CD14-positive monocyte (primary cell): ENCODE measurements around the gene KLHL6. TPM values are rescaled to one million over a fixed set of nuclear protein-coding genes. Genes with fewer than 3 reads are reported as not detected.
A peak's percentile ranks its signal among the peaks of the same experiment; 100 is the strongest.

ENCODE experiments used
- DNase-seq, 3 donors: peaks; one replicate each; pipeline ENCODE4 v3.0.0-alpha.2; 2011 to 2022
- H2AFZ ChIP-seq: 2 replicates; pipeline ENCODE4 v1.6.0; 2012; ENCODE audit warnings: mild to moderate bottlenecking, low read depth, low read length, inconsistent platforms; ENCODE audit not compliant: insufficient read depth, poor library complexity, severe bottlenecking
- H3K27ac ChIP-seq, 2 donors: 1 replicate in 1 of 2; 2 replicates in 1 of 2; pipeline ENCODE4 v1.5.1; 2012 to 2013; ENCODE audit warnings: low read length in 2 of 2, control low read depth in 1 of 2, inconsistent platforms in 1 of 2, low read depth in 1 of 2, mild to moderate bottlenecking in 1 of 2
- H3K27me3 ChIP-seq, 2 donors: one replicate each; pipeline versions ENCODE4 v1.6.0 to v1.6.1; 2011 to 2013; ENCODE audit warnings: low read length in 2 of 2; ENCODE audit not compliant: control insufficient read depth in 2 of 2, insufficient read depth in 2 of 2
- H3K36me3 ChIP-seq, 2 donors: replicated peaks in 1 of 2; 1 replicate in 1 of 2; 2 replicates in 1 of 2; pipeline versions ENCODE4 v1.5.1 to v1.6.1; 2012 to 2013; ENCODE audit warnings: low read length in 2 of 2, control low read depth in 1 of 2, inconsistent platforms in 1 of 2, mild to moderate bottlenecking in 1 of 2; ENCODE audit not compliant: insufficient read depth in 2 of 2, control insufficient read depth in 1 of 2
- H3K4me1 ChIP-seq, 2 donors: 1 replicate in 1 of 2; 2 replicates in 1 of 2; pipeline versions ENCODE4 v1.5.1 to v1.6.1; 2012 to 2013; ENCODE audit warnings: low read length in 2 of 2, control low read depth in 1 of 2, inconsistent platforms in 1 of 2, mild to moderate bottlenecking in 1 of 2, moderate library complexity in 1 of 2; ENCODE audit not compliant: insufficient read depth in 2 of 2, control insufficient read depth in 1 of 2
- H3K4me2 ChIP-seq: replicated peaks from 2 replicates; pipeline ENCODE3; 2012; ENCODE audit warnings: low read length, moderate library complexity, mild to moderate bottlenecking; ENCODE audit not compliant: poor library complexity, severe bottlenecking; ENCODE audit errors: extremely low read depth
- H3K4me3 ChIP-seq, 3 experiments: fragments of 200-600 bp in 1 of 3; sonication (generic) in 1 of 3; replicated peaks in 1 of 3; 1 replicate in 2 of 3; 2 replicates in 1 of 3; pipeline ENCODE4 v1.5.1; 2011 to 2013; ENCODE audit warnings: low read length in 3 of 3, mild to moderate bottlenecking in 3 of 3, control low read depth in 2 of 3, low read depth in 2 of 3, inconsistent platforms in 1 of 3, moderate library complexity in 1 of 3
- H3K79me2 ChIP-seq: 2 replicates; pipeline ENCODE4 v1.6.0; 2012; ENCODE audit warnings: mild to moderate bottlenecking, control low read depth, inconsistent platforms, low read length, moderate library complexity; ENCODE audit not compliant: insufficient read depth
- H3K9ac ChIP-seq: 2 replicates; pipeline ENCODE4 v1.6.0; 2017; ENCODE audit warnings: low read length, mild to moderate bottlenecking; ENCODE audit not compliant: insufficient read depth, poor library complexity, severe bottlenecking
- H3K9me3 ChIP-seq, 2 donors: replicated peaks in 1 of 2; 1 replicate in 1 of 2; 2 replicates in 1 of 2; pipeline versions ENCODE4 v1.5.1 to v1.6.1; 2012 to 2013; ENCODE audit warnings: low read length in 2 of 2, control low read depth in 1 of 2; ENCODE audit not compliant: control insufficient read depth in 1 of 2, insufficient read depth in 1 of 2
- H4K20me1 ChIP-seq: 2 replicates; pipeline ENCODE4 v1.6.0; 2012; ENCODE audit warnings: mild to moderate bottlenecking, low read length, control low read depth, moderate library complexity; ENCODE audit not compliant: insufficient read depth
- H3K27ac Mint-ChIP-seq, 7 donors: one replicate each; pipeline ENCODE4 v1.8.0; 2020; ENCODE audit warnings: mild to moderate bottlenecking in 7 of 7, mixed read lengths in 7 of 7, moderate library complexity in 6 of 7, inconsistent platforms in 2 of 7
- H3K27me3 Mint-ChIP-seq, 3 donors: one replicate each; pipeline ENCODE4 v1.8.0; 2021 to 2022; ENCODE audit warnings: low read depth in 3 of 3, mild to moderate bottlenecking in 3 of 3, mixed read lengths in 3 of 3, moderate library complexity in 3 of 3, inconsistent platforms in 1 of 3
- H3K36me3 Mint-ChIP-seq, 2 donors: one replicate each; pipeline ENCODE4 v1.8.0; 2020; ENCODE audit warnings: mixed read lengths in 2 of 2, inconsistent platforms in 1 of 2, mild to moderate bottlenecking in 1 of 2
- H3K4me1 Mint-ChIP-seq: one replicate; pipeline ENCODE4 v1.8.0; 2020; ENCODE audit warnings: mild to moderate bottlenecking, mixed read lengths
- H3K4me3 Mint-ChIP-seq, 2 donors: one replicate each; pipeline ENCODE4 v1.8.0; 2020; ENCODE audit warnings: mild to moderate bottlenecking in 2 of 2, mixed read lengths in 2 of 2, moderate library complexity in 1 of 2
- H3K9me3 Mint-ChIP-seq, 7 donors: one replicate each; pipeline ENCODE4 v1.8.0; 2020 to 2022; ENCODE audit warnings: mixed read lengths in 7 of 7, mild to moderate bottlenecking in 6 of 7, moderate library complexity in 6 of 7, inconsistent platforms in 2 of 7
- WGBS: methylation state at CpG from one replicate; pipeline ENCODE4 v1.1.5; 2013; ENCODE audit warnings: missing lambda C conversion rate; ENCODE audit not compliant: insufficient coverage; 5-methylcytosine and 5-hydroxymethylcytosine counted together
- intact Hi-C, 2 donors: fragments of 100-400 bp; cut with micrococcal nuclease; formaldehyde crosslinking; loops; one replicate each; pipeline versions ENCODE4 v1.15.0 to v1.15.1; 2023
- polyA plus RNA-seq, 3 donors: library from polyadenylated mRNA; depleted of rRNA in 1 of 3; unstranded in 2 of 3; stranded (reverse) in 1 of 3; fragments of 300-500 nt in 2 of 3; fragments of >200 nt in 1 of 3; fragmentation: Illumina TruSeq in 2 of 3; gene quantifications; 1 replicate in 2 of 3; 2 replicates in 1 of 3; pipeline ENCODE4 v1.2.3, GENCODE V29; 2012 to 2021
- TF ChIP-seq, protein P1 (sequence below): fragments of 200-600 bp; IDR thresholded peaks from one replicate; pipeline ENCODE4 v1.8.0; 2022; ENCODE audit warnings: antibody characterized with exemption, mild to moderate bottlenecking

Gene KLHL6
- polyA plus RNA-seq, 3 donors = 5.7 to 15.2 (median 10.6) TPM

GRCh38 chr3:183539811-183540210 lies 15.7 kb downstream of the KLHL6 start:
- Histone ChIP-seq H3K4me2 (peak overlapping the region; percentile 52), H3K79me2 (peaks cover 81% of the 10 kb centered on the region), H2AFZ (no peak overlapping the region), H3K27ac (peak overlapping the region; percentile 3 to 89), H3K4me3 (peak overlapping the region in 1 of 3 experiments; percentile 34), H3K36me3 (no peaks in the 10 kb centered on the region), H3K27me3 (no peaks in the 10 kb centered on the region), H3K9me3 (no peaks in the 10 kb centered on the region), H3K4me1 (peaks cover 76 to 77% of the 10 kb centered on the region in 2 donors), H4K20me1 (peaks cover 19% of the 10 kb centered on the region), H3K9ac (peak overlapping the region; percentile 24)
- H3K27ac Mint-ChIP-seq = peak overlapping the region; percentile 82 to 100 (median 99)
- intact Hi-C loops = no loop called here
- H3K9me3 Mint-ChIP-seq = peaks cover 0 to 2% (median 0%) of the 10 kb centered on the region in 7 donors
- peak overlapping the region in 1 of 2 donors; percentile 46 for H3K4me3 Mint-ChIP-seq
- TF ChIP-seq, protein P1, sequence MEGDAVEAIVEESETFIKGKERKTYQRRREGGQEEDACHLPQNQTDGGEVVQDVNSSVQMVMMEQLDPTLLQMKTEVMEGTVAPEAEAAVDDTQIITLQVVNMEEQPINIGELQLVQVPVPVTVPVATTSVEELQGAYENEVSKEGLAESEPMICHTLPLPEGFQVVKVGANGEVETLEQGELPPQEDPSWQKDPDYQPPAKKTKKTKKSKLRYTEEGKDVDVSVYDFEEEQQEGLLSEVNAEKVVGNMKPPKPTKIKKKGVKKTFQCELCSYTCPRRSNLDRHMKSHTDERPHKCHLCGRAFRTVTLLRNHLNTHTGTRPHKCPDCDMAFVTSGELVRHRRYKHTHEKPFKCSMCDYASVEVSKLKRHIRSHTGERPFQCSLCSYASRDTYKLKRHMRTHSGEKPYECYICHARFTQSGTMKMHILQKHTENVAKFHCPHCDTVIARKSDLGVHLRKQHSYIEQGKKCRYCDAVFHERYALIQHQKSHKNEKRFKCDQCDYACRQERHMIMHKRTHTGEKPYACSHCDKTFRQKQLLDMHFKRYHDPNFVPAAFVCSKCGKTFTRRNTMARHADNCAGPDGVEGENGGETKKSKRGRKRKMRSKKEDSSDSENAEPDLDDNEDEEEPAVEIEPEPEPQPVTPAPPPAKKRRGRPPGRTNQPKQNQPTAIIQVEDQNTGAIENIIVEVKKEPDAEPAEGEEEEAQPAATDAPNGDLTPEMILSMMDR = no peak
- peaks cover 87% of the 10 kb centered on the region for H3K4me1 Mint-ChIP-seq
- 0% methylated on average over 1 of the region's 3 CpGs for WGBS
- H3K36me3 Mint-ChIP-seq = peaks cover 13 to 14% of the 10 kb centered on the region in 2 donors
- peak; percentile 51 to 82 (median 67) for DNase-seq
- peaks cover 0 to 2% (median 0%) of the 10 kb centered on the region in 3 donors for H3K27me3 Mint-ChIP-seq

GRCh38 chr3:183538486-183538885 lies 17.0 kb downstream of the KLHL6 start:
- Mint-ChIP-seq H3K27ac (peak overlapping the region; percentile 98 to 100 (median 99)), H3K4me3 (no peak overlapping the region), H3K27me3 (peaks cover 0 to 2% (median 0%) of the 10 kb centered on the region in 3 donors), H3K9me3 (peaks cover 0 to 2% (median 0%) of the 10 kb centered on the region in 7 donors), H3K4me1 (peaks cover 86% of the 10 kb centered on the region), H3K36me3 (peaks cover 8 to 10% of the 10 kb centered on the region in 2 donors)
- TF ChIP-seq, protein P1 = no peak
- peak overlapping the region; percentile 44 for H3K9ac ChIP-seq
- peaks cover 78% of the 10 kb centered on the region for H3K79me2 ChIP-seq
- WGBS = no CpG with 5 or more reads among the region's 1 CpG
- peaks cover 70 to 75% of the 10 kb centered on the region in 2 donors for H3K4me1 ChIP-seq
- H2AFZ ChIP-seq = no peak overlapping the region
- H3K36me3 ChIP-seq = no peaks in the 10 kb centered on the region
- H3K4me3 ChIP-seq = peak overlapping the region in 1 of 3 experiments; percentile 18
- peak overlapping the region; percentile 51 for H3K4me2 ChIP-seq
- H3K27ac ChIP-seq = peak overlapping the region; percentile 89 to 98
- no peaks in the 10 kb centered on the region for H3K27me3 ChIP-seq
- intact Hi-C loops = no loop called here
- DNase-seq = peak in 1 of 3 donors; percentile 47
- H4K20me1 ChIP-seq = peaks cover 17% of the 10 kb centered on the region
- no peaks in the 10 kb centered on the region for H3K9me3 ChIP-seq
